HUDEP-2 (cell line): ENCODE results near the gene ABITRAM.
"Not testable (repeated sequence)": the region's sequence is repeated elsewhere in the genome, so short reads cannot be mapped to it uniquely, and the experiment has no call there.

Source experiments
- DNase-seq, 76 experiments: peaks; one replicate each; lab custom pipeline; 2025; ENCODE audit not compliant: unreplicated experiment in 76 of 76; lab: John Stamatoyannopoulos, UW

ABITRAM gene

GRCh38 chr9:108934323-108934893, at the start of gene ABITRAM:
Gene ABITRAM, plus strand, starts transcription at chr9:108934400. Its CDS starts 87 bp downstream, at chr9:108934487.
- peak in 62 of 76 experiments; percentile 11 to 80 (median 64) for DNase-seq

- no peak for DNase-seq
These were observed 49.5 kb upstream of the ABITRAM start for GRCh38 chr9:108884701-108885100.

GRCh38 chr9:108885643-108886348, 48.4 kb upstream of the ABITRAM start:
- DNase-seq = peak in 70 of 76 experiments; percentile 3 to 92 (median 60)

- not testable (repeated sequence) for DNase-seq
These were observed 47.5 kb upstream of the ABITRAM start for GRCh38 chr9:108886594-108887271.

GRCh38 chr9:108889649-108890067, 44.5 kb upstream of the ABITRAM start:
- peak in 12 of 76 experiments; percentile 4 to 24 (median 10) for DNase-seq

GRCh38 chr9:108894225-108894997, 39.8 kb upstream of the ABITRAM start:
- no peak for DNase-seq

GRCh38 chr9:108897324-108898096, 36.7 kb upstream of the ABITRAM start:
- DNase-seq = no peak

GRCh38 chr9:108899023-108899695, 35.0 kb upstream of the ABITRAM start:
- DNase-seq = not testable (repeated sequence)

GRCh38 chr9:108900176-108900575, 34.0 kb upstream of the ABITRAM start:
- DNase-seq = no peak

- DNase-seq = peak in 1 of 76 experiments; percentile 11
These were observed 30.6 kb upstream of the ABITRAM start for GRCh38 chr9:108903420-108904103.

GRCh38 chr9:108904161-108904560, 30.0 kb upstream of the ABITRAM start:
- DNase-seq = no peak

GRCh38 chr9:108905494-108905893, 28.7 kb upstream of the ABITRAM start:
- DNase-seq = no peak

GRCh38 chr9:108910402-108910801, 23.8 kb upstream of the ABITRAM start:
- no peak for DNase-seq

- DNase-seq = no peak
These were observed 23.3 kb upstream of the ABITRAM start for GRCh38 chr9:108910914-108911313.

- DNase-seq = no peak
These were observed 22.4 kb upstream of the ABITRAM start for GRCh38 chr9:108911820-108912219.

GRCh38 chr9:108913391-108913790, 20.8 kb upstream of the ABITRAM start:
- DNase-seq = no peak

- no peak for DNase-seq
These were observed 14.7 kb upstream of the ABITRAM start for GRCh38 chr9:108919517-108919916.

- not testable (repeated sequence) for DNase-seq
These were observed 13.8 kb upstream of the ABITRAM start for GRCh38 chr9:108920401-108920800.

- no peak for DNase-seq
These were observed 13.0 kb upstream of the ABITRAM start for GRCh38 chr9:108921200-108921599.
